Mesendoderm (in vitro differentiated cells): Measurements from ENCODE around the gene INAVA.

ENCODE experiments used
- DNase-seq: peaks from one replicate; pipeline ENCODE4 v3.0.0; 2013
- H2AK5ac ChIP-seq: 2 replicates; pipeline ENCODE4 v1.6.1; 2013; ENCODE audit warnings: low read length, inconsistent platforms
- H2BK120ac ChIP-seq: 2 replicates; pipeline ENCODE4 v1.6.1; 2013; ENCODE audit warnings: low read depth, mild to moderate bottlenecking, low read length, moderate library complexity, mixed read lengths
- H2BK15ac ChIP-seq: replicated peaks from 2 replicates; pipeline ENCODE4 v1.6.1; 2013; ENCODE audit warnings: low read depth, mild to moderate bottlenecking, moderate library complexity
- H2BK5ac ChIP-seq: 2 replicates; pipeline ENCODE4 v1.6.1; 2013; ENCODE audit warnings: low read length, inconsistent platforms
- H3K18ac ChIP-seq: 2 replicates; pipeline ENCODE4 v1.6.1; 2013; ENCODE audit warnings: mild to moderate bottlenecking, low read length, mixed read lengths
- H3K23ac ChIP-seq: one replicate; pipeline ENCODE4 v1.6.1; 2013; ENCODE audit warnings: low read length
- H3K27ac ChIP-seq: 2 replicates; pipeline ENCODE4 v1.5.1; 2013; ENCODE audit warnings: low read depth, mild to moderate bottlenecking, inconsistent platforms, low read length, moderate library complexity
- H3K27me3 ChIP-seq: 2 replicates; pipeline ENCODE4 v1.6.1; 2013; ENCODE audit warnings: low read length, control low read depth, mild to moderate bottlenecking, inconsistent platforms; ENCODE audit not compliant: insufficient read depth, poor library complexity
- H3K36me3 ChIP-seq: 2 replicates; pipeline ENCODE4 v1.6.1; 2013; ENCODE audit warnings: low read length, inconsistent platforms; ENCODE audit not compliant: control insufficient read depth, insufficient read depth
- H3K4ac ChIP-seq: one replicate; pipeline ENCODE4 v1.6.1; 2013; ENCODE audit warnings: low read depth, mild to moderate bottlenecking, low read length, moderate library complexity
- H3K4me1 ChIP-seq: 2 replicates; pipeline ENCODE4 v1.6.1; 2013; ENCODE audit warnings: low read depth, low read length, inconsistent platforms; ENCODE audit not compliant: control insufficient read depth
- H3K4me2 ChIP-seq: 2 replicates; pipeline ENCODE4 v1.6.1; 2013; ENCODE audit warnings: low read length
- H3K4me3 ChIP-seq: 2 replicates; pipeline ENCODE4 v1.5.1; 2013; ENCODE audit warnings: mild to moderate bottlenecking, low read length
- H3K56ac ChIP-seq: one replicate; pipeline ENCODE4 v1.6.1; 2013; ENCODE audit warnings: low read length
- H3K79me1 ChIP-seq: 2 replicates; pipeline ENCODE4 v1.6.1; 2013; ENCODE audit warnings: low read length, inconsistent platforms
- H3K79me2 ChIP-seq: 2 replicates; pipeline ENCODE4 v1.6.1; 2013; ENCODE audit warnings: mild to moderate bottlenecking, low read length; ENCODE audit not compliant: control insufficient read depth, insufficient read depth
- H3K9ac ChIP-seq: 2 replicates; pipeline ENCODE4 v1.6.1; 2013; ENCODE audit warnings: low read length, inconsistent platforms
- H4K5ac ChIP-seq: one replicate; pipeline ENCODE4 v1.6.1; 2013; ENCODE audit warnings: low read length
- H4K8ac ChIP-seq: one replicate; pipeline ENCODE4 v1.6.1; 2013; ENCODE audit warnings: low read depth, mild to moderate bottlenecking, control low read depth, low read length, moderate library complexity
- WGBS: extraction: QIAGEN DNeasy Blood & Tissue Kit; methylation state at CpG from one replicate; pipeline ENCODE4 v1.1.7; 2013; ENCODE audit warnings: low lambda C conversion rate, missing lambda C conversion rate; ENCODE audit not compliant: insufficient coverage; ENCODE audit errors: extremely low coverage; 5-methylcytosine and 5-hydroxymethylcytosine counted together

INAVA gene

DNA sequence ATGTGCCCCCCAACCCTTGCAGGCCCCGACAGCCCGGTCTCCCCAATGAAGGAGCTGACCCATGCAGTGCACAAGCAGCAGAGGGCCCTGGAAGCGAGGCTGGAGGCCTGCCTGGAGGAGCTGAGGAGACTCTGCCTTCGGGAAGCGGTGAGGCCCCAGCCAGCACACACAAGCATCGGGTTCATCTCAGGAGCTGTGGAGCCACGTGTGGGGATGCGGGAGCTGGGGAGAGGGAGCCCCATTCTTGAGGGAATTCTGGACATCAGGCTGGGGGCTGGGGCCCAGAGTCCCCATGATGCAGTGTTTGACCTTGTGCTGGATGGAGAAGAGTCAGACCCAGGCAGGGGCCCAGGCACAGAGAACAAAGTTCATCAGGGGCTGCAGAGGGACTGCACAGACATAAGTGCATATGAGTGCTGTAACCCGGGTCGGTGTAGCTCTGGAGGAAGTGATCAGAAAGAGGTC, 4.8 kb downstream of the INAVA start:
- no peak overlapping the region for H3K23ac ChIP-seq
- H3K27ac ChIP-seq: no peak overlapping the region
- DNase-seq: no peak
- peaks cover 28% of the 10 kb centered on the region for H3K79me2 ChIP-seq
- no peak overlapping the region for H4K8ac ChIP-seq
- H2AK5ac ChIP-seq: no peak overlapping the region
- no peak overlapping the region for H2BK120ac ChIP-seq
- no peak overlapping the region for H2BK5ac ChIP-seq
- no peak overlapping the region for H3K56ac ChIP-seq
- no CpG with 5 or more reads among the region's 10 CpGs for WGBS
- no peak overlapping the region for H3K4ac ChIP-seq
- H4K5ac ChIP-seq: no peak overlapping the region
- H2BK15ac ChIP-seq: no peak overlapping the region
- H3K18ac ChIP-seq: no peak overlapping the region
- H3K36me3 ChIP-seq: peaks cover 18% of the 10 kb centered on the region
- no peak overlapping the region for H3K4me3 ChIP-seq
- peaks cover 13% of the 10 kb centered on the region for H3K4me1 ChIP-seq
- no peaks in the 10 kb centered on the region for H3K27me3 ChIP-seq
- H3K4me2 ChIP-seq: no peak overlapping the region
- H3K9ac ChIP-seq: no peak overlapping the region
- H3K79me1 ChIP-seq: peaks cover 19% of the 10 kb centered on the region

DNA sequence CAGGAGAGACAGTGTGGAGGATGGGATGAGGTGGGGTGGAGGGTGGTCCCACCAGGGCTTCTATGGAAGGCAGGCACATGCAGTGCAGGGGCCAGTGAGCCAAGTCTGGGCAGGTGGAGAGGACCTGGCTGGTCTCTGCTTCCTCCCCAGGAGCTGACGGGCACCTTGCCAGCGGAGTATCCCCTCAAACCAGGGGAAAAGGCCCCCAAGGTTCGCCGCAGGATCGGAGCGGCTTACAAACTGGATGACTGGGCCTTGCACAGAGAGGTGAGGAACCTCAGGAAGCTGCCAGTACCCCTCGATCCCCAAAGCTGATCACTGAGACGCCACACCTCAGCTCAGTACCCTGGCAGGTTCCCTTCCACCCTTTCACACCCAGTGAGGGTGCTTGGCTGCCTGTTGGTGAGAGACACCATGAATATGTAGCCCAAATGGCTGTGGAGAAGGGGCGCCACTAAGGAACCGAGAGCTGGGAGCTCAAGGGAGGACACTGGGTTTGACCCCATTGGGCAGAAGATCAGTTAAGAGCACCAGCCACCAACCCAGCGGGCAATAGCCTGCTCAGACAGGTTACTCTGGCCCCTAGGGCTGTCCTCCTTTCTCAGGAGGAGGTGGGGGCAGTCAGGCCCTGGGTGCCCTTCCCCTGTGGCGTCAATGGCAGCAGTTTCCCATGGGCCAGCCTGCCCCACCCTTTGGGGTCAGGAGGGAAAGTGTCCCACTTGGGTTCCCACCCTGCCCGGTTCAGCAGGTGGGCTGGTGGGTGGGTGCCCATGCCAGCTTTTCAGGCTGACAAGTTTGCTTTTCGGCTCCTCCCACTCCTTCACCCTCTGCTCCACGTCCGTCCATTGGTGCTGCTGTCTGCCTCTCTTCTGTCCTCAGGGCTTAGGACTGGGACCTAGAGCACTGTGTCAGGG, 5.5 kb downstream of the INAVA start:
- H3K4me3 ChIP-seq: no peak overlapping the region
- peaks cover 18% of the 10 kb centered on the region for H3K36me3 ChIP-seq
- H4K8ac ChIP-seq: no peak overlapping the region
- DNase-seq: no peak
- H3K9ac ChIP-seq: no peak overlapping the region
- no peak overlapping the region for H3K27ac ChIP-seq
- no CpG with 5 or more reads among the region's 16 CpGs for WGBS
- no peaks in the 10 kb centered on the region for H3K27me3 ChIP-seq
- H3K79me1 ChIP-seq: peaks cover 15% of the 10 kb centered on the region
- no peak overlapping the region for H2AK5ac ChIP-seq
- no peak overlapping the region for H3K4me2 ChIP-seq
- no peak overlapping the region for H3K4ac ChIP-seq
- no peak overlapping the region for H3K18ac ChIP-seq
- no peak overlapping the region for H3K56ac ChIP-seq
- peaks cover 9% of the 10 kb centered on the region for H3K4me1 ChIP-seq
- no peak overlapping the region for H3K23ac ChIP-seq
- peaks cover 21% of the 10 kb centered on the region for H3K79me2 ChIP-seq
- no peak overlapping the region for H2BK5ac ChIP-seq
- no peak overlapping the region for H2BK120ac ChIP-seq
- no peak overlapping the region for H4K5ac ChIP-seq
- H2BK15ac ChIP-seq: no peak overlapping the region

DNA sequence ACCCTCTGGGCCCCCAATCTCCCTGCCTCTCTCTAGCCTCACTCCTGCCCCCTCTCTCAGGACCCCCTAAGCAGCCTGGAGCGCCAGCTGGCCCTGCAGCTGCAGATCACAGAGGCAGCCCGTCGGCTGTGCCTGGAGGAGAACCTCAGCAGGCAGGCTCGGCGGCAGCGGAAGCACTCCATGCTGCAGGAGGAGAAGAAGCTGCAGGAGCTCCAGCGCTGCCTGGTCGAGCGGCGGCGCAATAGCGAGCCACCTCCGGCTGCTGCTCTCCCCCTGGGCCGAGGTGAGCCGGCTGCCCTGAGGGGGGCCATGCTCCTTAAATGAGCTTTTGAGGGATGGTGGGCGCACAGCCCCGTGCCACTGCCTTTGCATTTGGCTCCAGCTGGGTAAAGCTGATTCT, 6.2 kb downstream of the INAVA start:
- Histone ChIP-seq H3K27ac (no peak overlapping the region), H3K36me3 (peaks cover 18% of the 10 kb centered on the region), H3K79me2 (peaks cover 14% of the 10 kb centered on the region), H3K79me1 (peaks cover 10% of the 10 kb centered on the region), H4K5ac (no peak overlapping the region), H3K4me2 (no peak overlapping the region), H2BK15ac (no peak overlapping the region), H2BK120ac (no peak overlapping the region), H3K4me3 (no peak overlapping the region), H2AK5ac (no peak overlapping the region), H3K4ac (no peak overlapping the region), H3K9ac (no peak overlapping the region), H3K18ac (no peak overlapping the region), H3K27me3 (no peaks in the 10 kb centered on the region), H2BK5ac (no peak overlapping the region), H3K4me1 (peaks cover 4% of the 10 kb centered on the region), H4K8ac (no peak overlapping the region), H3K56ac (no peak overlapping the region), H3K23ac (no peak overlapping the region)
- WGBS: no CpG with 5 or more reads among the region's 17 CpGs
- no peak for DNase-seq

DNA sequence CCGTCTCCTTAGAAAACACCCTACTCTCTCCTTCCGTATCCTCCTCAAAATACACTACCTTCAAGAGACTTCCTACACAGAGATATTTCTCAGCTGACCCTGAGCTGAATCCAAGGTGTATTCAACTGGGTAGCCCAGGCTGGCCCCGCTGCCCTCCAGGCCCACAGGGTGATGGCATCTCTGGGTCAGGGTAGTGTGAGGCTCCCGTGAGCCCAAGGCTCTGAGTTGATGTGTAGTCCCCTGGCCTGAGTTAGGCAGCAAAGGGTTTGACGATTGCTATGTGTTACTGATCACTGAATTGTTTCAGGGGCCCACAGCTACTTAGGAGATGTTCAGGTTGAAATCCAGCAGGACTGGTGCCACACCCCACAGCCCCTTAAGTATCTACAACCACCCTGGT, 6.7 kb downstream of the INAVA start:
- H3K79me2 ChIP-seq: peaks cover 10% of the 10 kb centered on the region
- no peak overlapping the region for H3K4me3 ChIP-seq
- no peak overlapping the region for H2BK120ac ChIP-seq
- no peak overlapping the region for H3K4ac ChIP-seq
- no peaks in the 10 kb centered on the region for H3K27me3 ChIP-seq
- H4K8ac ChIP-seq: no peak overlapping the region
- H3K27ac ChIP-seq: no peak overlapping the region
- H4K5ac ChIP-seq: no peak overlapping the region
- no peak overlapping the region for H2AK5ac ChIP-seq
- no CpG with 5 or more reads among the region's 5 CpGs for WGBS
- H3K18ac ChIP-seq: no peak overlapping the region
- H3K23ac ChIP-seq: no peak overlapping the region
- DNase-seq: no peak
- H3K79me1 ChIP-seq: peaks cover 9% of the 10 kb centered on the region
- H2BK5ac ChIP-seq: no peak overlapping the region
- H2BK15ac ChIP-seq: no peak overlapping the region
- no peak overlapping the region for H3K9ac ChIP-seq
- H3K56ac ChIP-seq: no peak overlapping the region
- no peak overlapping the region for H3K4me2 ChIP-seq
- peaks cover 3% of the 10 kb centered on the region for H3K4me1 ChIP-seq
- peaks cover 18% of the 10 kb centered on the region for H3K36me3 ChIP-seq

DNA sequence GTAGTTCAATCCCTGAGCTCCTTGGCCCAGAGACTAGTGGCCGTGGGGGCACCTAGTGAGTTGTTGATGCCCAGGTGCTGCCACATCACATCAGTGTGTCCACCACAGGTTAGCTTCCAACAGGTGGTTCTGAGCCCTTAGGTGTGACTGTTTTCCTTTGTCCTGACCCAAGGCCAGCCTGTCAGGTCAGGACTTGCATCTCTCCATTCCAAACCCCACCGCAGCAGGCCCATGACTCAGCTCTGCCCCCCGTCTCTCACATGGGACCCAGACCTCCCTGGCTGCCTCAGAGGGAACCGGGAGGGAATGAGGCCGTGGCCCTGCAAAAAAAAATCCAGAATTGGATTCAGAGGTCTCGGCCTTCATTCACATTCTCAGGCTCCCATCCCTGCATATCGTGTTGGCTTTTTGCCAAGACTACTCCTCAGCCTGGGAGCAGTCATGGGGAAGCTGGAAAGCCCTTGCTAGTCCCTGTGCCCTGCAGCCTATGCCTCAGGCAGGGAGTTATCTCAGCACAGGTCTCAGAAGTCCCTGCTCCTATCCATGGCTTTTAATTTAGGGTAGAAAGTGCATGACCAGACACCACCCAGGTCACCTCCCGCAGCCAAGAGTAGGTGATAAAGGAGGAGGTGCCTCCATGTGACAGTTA, 7.2 kb downstream of the INAVA start:
- WGBS: no CpG with 5 or more reads among the region's 8 CpGs
- H3K79me1 ChIP-seq: peaks cover 5% of the 10 kb centered on the region
- H3K27ac ChIP-seq: no peak overlapping the region
- H4K8ac ChIP-seq: no peak overlapping the region
- H3K9ac ChIP-seq: no peak overlapping the region
- no peaks in the 10 kb centered on the region for H3K4me1 ChIP-seq
- no peak overlapping the region for H3K4me2 ChIP-seq
- no peaks in the 10 kb centered on the region for H3K27me3 ChIP-seq
- peaks cover 18% of the 10 kb centered on the region for H3K36me3 ChIP-seq
- H2BK120ac ChIP-seq: no peak overlapping the region
- H3K4ac ChIP-seq: no peak overlapping the region
- H3K79me2 ChIP-seq: peaks cover 4% of the 10 kb centered on the region
- H2AK5ac ChIP-seq: no peak overlapping the region
- no peak overlapping the region for H3K56ac ChIP-seq
- H4K5ac ChIP-seq: no peak overlapping the region
- no peak overlapping the region for H2BK5ac ChIP-seq
- no peak overlapping the region for H3K4me3 ChIP-seq
- no peak overlapping the region for H3K23ac ChIP-seq
- no peak for DNase-seq
- H2BK15ac ChIP-seq: no peak overlapping the region
- no peak overlapping the region for H3K18ac ChIP-seq
